ENCODE measurements around the gene TMPRSS9.
"Not testable (repeated sequence)": the region's sequence is repeated elsewhere in the genome, so short reads cannot be mapped to it uniquely, and the experiment has no call there.

TMPRSS9 gene

GRCh38 chr19:2469102-2469914 is 109.2 kb downstream of the TMPRSS9 start:
- Mint-ChIP-seq H3K4me1 (peaks cover 7 to 11% of the 10 kb centered on the region in 2 donors), H3K36me3 (no peaks in the 10 kb centered on the region), H3K27me3 (no peaks in the 10 kb centered on the region), H3K9me3 (no peaks in the 10 kb centered on the region), H3K27ac (peak overlapping the region; percentile 52), H3K4me3 (peak overlapping the region in 1 of 2 donors; percentile 6)
- DNase-seq: no peak
- peak; percentile 68 to 85 for ATAC-seq (replicated peaks)

GRCh38 chr19:2469915-2470200 is 109.8 kb downstream of the TMPRSS9 start:
- not testable (repeated sequence) for H3K27ac Mint-ChIP-seq; H3K27me3 Mint-ChIP-seq; H3K9me3 Mint-ChIP-seq; H3K36me3 Mint-ChIP-seq; DNase-seq; ATAC-seq (replicated peaks); H3K4me3 Mint-ChIP-seq
- H3K4me1 Mint-ChIP-seq: peaks cover 7 to 13% of the 10 kb centered on the region in 2 donors

- Mint-ChIP-seq H3K9me3 (no peaks in the 10 kb centered on the region), H3K27ac (peak overlapping the region; percentile 98), H3K27me3 (no peaks in the 10 kb centered on the region), H3K4me3 (peak overlapping the region; percentile 93 to 99), H3K36me3 (peaks cover 30 to 31% of the 10 kb centered on the region in 2 donors), H3K4me1 (peaks cover 25 to 44% of the 10 kb centered on the region in 2 donors)
- ATAC-seq (replicated peaks) (peak; percentile 49 to 56), DNase-seq (peak; percentile 95)
Observed at GRCh38 chr19:2474232-2475017, 114.4 kb downstream of the TMPRSS9 start.

GRCh38 chr19:2475018-2475701 is 115.1 kb downstream of the TMPRSS9 start:
- ATAC-seq (replicated peaks) (peak; percentile 42 to 45), DNase-seq (peak; percentile 80)
- peak overlapping the region; percentile 98 for H3K27ac Mint-ChIP-seq
- peaks cover 30 to 31% of the 10 kb centered on the region in 2 donors for H3K36me3 Mint-ChIP-seq
- no peaks in the 10 kb centered on the region for H3K27me3 Mint-ChIP-seq
- no peaks in the 10 kb centered on the region for H3K9me3 Mint-ChIP-seq
- peaks cover 23 to 45% of the 10 kb centered on the region in 2 donors for H3K4me1 Mint-ChIP-seq
- peak overlapping the region; percentile 93 to 99 for H3K4me3 Mint-ChIP-seq
